ENCODE results near the gene TMEM62.
"Not testable (repeated sequence)": the region's sequence is repeated elsewhere in the genome, so short reads cannot be mapped to it uniquely, and the experiment has no call there.

Gene TMEM62

DNA sequence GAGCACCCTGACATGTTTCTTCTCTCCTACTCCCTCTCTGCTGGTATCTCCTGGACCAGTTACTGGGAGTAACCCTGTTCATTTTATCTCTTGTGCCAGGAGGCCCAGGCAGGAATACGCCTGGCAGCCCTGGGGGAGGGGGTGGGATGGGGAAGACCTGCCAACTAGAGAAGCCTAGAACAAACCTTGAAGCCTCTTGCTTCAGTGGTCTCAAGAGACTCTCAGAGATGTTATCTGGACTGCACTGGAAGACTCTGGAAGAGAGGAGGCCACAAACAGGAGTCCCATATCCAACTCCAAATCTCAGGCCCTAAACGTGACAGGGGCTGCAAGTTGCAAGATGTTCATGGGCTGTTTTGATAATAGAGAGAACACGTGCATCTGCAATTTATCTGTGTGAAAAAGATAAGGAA, 87.6 kb downstream of the TMEM62 start, which contains the start of gene EPB42:
Gene EPB42, minus strand, starts transcription at position 28 of the 413 bp plus-strand sequence. CDS start 193 bp downstream, outside the sequence.
- H3K27me3 ChIP-seq (ENCODE audit: insufficient read depth, low read length), result no peaks in the 10 kb centered on the region
- H3K9me3 ChIP-seq (ENCODE audit: insufficient read depth, low read depth, low read length), result no peaks in the 10 kb centered on the region
- WGBS, result 94% methylated on average over 3 of the region's 3 CpGs
- H3K9ac ChIP-seq (ENCODE audit: low read depth, low read length), result no peak within 1 kb of the TSS
- no peak within 1 kb of the TSS for H3K27ac ChIP-seq (ENCODE audit: low read depth, low read length)
- peaks cover 6% of the 10 kb centered on the region; the same call in 1 of the 2 replicates for H3K4me1 ChIP-seq (ENCODE audit: insufficient read depth, low read length)
- H3K36me3 ChIP-seq (ENCODE audit: insufficient read depth, low read length), result no peaks in the 10 kb centered on the region
- H3K4me3 ChIP-seq (ENCODE audit: low read length), result no peak within 1 kb of the TSS

DNA sequence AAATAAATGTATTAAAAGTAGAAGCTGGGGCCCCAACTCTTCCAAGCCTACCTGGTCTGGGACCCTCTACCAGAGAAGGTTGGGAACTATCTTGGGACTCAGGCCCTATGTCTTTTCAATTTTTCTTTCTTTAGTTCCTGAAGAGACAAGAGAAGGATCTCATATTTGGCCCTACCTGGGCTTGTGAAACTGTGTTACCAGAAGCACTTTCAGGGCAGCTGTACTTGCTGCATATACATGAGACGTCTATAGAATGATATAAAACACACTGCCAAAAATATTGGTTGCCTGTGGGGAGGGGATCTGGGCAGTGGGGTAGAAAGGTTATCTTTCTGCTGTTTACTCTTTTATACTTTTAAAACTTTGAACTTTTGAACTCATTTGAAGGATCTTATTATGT, 88.0 kb downstream of the TMEM62 start:
- 80% methylated on average over 1 of the region's 1 CpG for WGBS
- H3K9me3 ChIP-seq (ENCODE audit: insufficient read depth, low read depth, low read length), result no peaks in the 10 kb centered on the region
- peaks cover 6% of the 10 kb centered on the region; the same call in 1 of the 2 replicates for H3K4me1 ChIP-seq (ENCODE audit: insufficient read depth, low read length)
- H3K9ac ChIP-seq (ENCODE audit: low read depth, low read length), result no peak overlapping the region
- H3K27ac ChIP-seq (ENCODE audit: low read depth, low read length), result no peak overlapping the region
- no peak overlapping the region for H3K4me3 ChIP-seq (ENCODE audit: low read length)
- H3K36me3 ChIP-seq (ENCODE audit: insufficient read depth, low read length), result no peaks in the 10 kb centered on the region
- no peaks in the 10 kb centered on the region for H3K27me3 ChIP-seq (ENCODE audit: insufficient read depth, low read length)

DNA sequence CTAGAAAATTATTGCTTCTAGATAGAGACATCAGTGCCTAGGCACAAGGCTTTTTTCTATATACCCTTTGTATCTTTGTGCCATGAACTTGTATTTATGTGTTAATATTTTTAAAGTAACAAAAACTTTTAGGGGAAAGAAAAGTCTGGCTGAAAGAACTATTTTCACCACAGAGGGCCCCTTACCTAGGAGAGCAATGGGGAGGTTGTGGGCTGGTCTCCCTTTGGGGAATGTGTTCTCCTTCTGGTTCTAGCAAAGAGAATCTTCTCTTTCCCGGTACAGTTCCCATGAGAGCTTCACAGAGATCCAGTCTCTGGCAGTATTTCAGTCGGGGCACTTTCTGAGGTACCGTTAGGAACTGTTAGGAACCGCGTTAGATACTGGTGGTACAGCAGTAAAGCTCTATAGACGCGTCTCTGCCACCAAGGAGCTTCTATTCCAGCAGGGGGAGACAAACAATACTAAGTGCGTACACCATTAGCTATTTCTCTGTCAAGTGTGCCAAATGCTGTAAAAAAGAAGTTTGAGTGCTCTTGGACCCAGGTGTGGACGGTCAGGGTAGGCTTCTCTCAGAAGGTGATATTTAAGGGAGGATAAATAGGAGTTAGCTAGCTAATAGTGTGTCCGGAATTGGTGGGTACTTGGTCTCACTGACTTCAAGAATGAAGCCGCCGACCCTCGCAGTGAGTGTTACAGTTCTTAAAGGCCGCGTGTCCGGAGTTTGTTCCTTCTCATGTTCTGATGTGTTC, 92.0 kb downstream of the TMEM62 start:
- Histone ChIP-seq H3K4me1 (ENCODE audit: insufficient read depth, low read length) (no peaks in the 10 kb centered on the region), H3K9me3 (ENCODE audit: insufficient read depth, low read depth, low read length) (no peaks in the 10 kb centered on the region), H3K27me3 (ENCODE audit: insufficient read depth, low read length) (no peaks in the 10 kb centered on the region), H3K4me3 (ENCODE audit: low read length) (no peak overlapping the region), H3K36me3 (ENCODE audit: insufficient read depth, low read length) (no peaks in the 10 kb centered on the region), H3K9ac (ENCODE audit: low read depth, low read length) (no peak overlapping the region), H3K27ac (ENCODE audit: low read depth, low read length) (no peak overlapping the region)
- WGBS, result 51% methylated on average over 16 of the region's 16 CpGs

DNA sequence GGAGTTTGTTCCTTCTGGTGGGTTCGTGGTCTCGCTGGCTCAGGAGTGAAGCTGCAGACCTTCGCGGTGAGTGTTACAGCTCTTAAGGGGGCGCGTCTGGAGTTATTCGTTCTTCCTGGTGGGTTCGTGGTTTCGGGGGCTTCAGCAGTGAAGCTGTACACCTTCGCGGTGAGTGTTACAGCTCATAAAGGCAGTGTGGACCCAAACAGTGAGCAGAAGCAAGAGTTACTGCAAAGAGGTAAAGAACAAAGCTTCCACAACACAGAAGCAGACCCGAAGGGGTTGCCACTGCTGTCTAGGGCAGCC, 92.5 kb downstream of the TMEM62 start:
- not testable (repeated sequence) for H3K9ac ChIP-seq (ENCODE audit: low read depth, low read length); H3K9me3 ChIP-seq (ENCODE audit: insufficient read depth, low read depth, low read length); H3K36me3 ChIP-seq (ENCODE audit: insufficient read depth, low read length); H3K4me3 ChIP-seq (ENCODE audit: low read length); H3K27me3 ChIP-seq (ENCODE audit: insufficient read depth, low read length); H3K27ac ChIP-seq (ENCODE audit: low read depth, low read length); H3K4me1 ChIP-seq (ENCODE audit: insufficient read depth, low read length)
- WGBS, result 94% methylated on average over 12 of the region's 12 CpGs

DNA sequence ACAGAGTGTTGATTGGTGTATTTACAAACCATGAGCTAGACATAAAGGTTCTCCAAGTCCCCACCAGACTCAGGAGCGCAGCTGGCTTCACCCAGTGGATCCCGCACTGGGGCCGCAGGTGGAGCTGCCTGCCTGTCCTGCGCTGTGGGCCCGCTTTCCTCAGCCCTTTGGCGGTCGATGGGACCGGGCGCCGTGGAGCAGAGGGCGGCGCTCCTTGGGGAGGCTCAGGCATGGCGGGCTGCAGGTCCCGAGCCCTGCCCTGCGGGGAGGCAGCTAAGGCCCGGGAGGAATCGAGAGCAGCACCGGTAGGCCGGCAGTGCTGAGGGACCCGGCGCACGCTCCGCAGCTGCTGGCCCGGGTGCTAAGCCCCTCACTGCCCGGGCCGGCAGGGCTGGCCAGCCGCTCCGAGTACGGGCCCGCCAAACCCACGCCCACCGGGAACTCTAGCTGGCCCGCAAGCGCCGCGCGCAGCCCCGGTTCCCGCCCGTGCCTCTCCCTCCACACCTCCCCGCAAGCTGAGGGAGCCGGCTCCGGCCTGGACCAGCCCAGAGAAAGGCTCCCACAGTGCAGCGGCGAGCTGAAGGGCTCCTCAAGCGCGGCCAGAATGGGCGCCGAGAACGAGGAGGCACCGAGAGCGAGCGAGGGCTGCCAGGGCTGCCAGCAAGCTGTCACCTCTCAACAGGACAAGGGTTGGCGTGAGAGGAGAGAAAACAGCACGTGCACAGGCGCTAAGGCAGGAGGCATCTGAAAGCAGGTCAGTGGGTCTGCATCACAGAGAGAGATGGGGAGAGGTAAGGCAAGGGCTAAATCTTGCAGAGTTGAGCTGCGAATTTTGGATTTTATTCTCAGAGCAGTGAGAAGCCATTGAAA, 93.3 kb downstream of the TMEM62 start:
- WGBS, result 96% methylated on average over 57 of the region's 57 CpGs
- Histone ChIP-seq H3K4me3 (ENCODE audit: low read length) (no peak overlapping the region), H3K27me3 (ENCODE audit: insufficient read depth, low read length) (no peaks in the 10 kb centered on the region), H3K9ac (ENCODE audit: low read depth, low read length) (no peak overlapping the region), H3K9me3 (ENCODE audit: insufficient read depth, low read depth, low read length) (no peaks in the 10 kb centered on the region), H3K4me1 (ENCODE audit: insufficient read depth, low read length) (no peaks in the 10 kb centered on the region), H3K36me3 (ENCODE audit: insufficient read depth, low read length) (no peaks in the 10 kb centered on the region), H3K27ac (ENCODE audit: low read depth, low read length) (no peak overlapping the region)

DNA sequence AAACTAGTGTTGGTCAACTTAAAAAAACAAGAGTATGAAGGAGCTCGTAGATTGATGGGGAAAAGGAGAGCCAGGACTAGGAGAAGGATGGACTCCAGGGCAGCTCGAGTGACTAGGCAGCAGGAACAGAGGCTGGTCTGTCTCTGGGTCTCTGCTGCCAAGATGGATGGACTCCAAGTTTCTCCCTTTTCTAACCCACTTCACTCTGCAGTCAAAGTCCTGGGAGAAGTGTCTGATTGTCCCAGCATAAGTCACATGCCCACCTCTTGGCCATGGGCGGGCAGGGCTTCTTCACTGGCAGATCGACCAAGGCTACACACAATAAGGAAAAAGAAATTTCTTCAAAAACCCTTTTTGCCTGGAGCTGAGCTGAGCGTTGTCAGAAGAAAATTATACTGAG, 96.6 kb downstream of the TMEM62 start:
- H3K27ac ChIP-seq (ENCODE audit: low read depth, low read length), result no peak overlapping the region
- H3K27me3 ChIP-seq (ENCODE audit: insufficient read depth, low read length), result no peaks in the 10 kb centered on the region; the same call in 1 of the 2 replicates
- 94% methylated on average over 5 of the region's 5 CpGs for WGBS
- H3K9me3 ChIP-seq (ENCODE audit: insufficient read depth, low read depth, low read length), result no peaks in the 10 kb centered on the region
- no peak overlapping the region for H3K9ac ChIP-seq (ENCODE audit: low read depth, low read length)
- H3K4me3 ChIP-seq (ENCODE audit: low read length), result no peak overlapping the region
- no peaks in the 10 kb centered on the region for H3K36me3 ChIP-seq (ENCODE audit: insufficient read depth, low read length)
- no peaks in the 10 kb centered on the region for H3K4me1 ChIP-seq (ENCODE audit: insufficient read depth, low read length)

DNA sequence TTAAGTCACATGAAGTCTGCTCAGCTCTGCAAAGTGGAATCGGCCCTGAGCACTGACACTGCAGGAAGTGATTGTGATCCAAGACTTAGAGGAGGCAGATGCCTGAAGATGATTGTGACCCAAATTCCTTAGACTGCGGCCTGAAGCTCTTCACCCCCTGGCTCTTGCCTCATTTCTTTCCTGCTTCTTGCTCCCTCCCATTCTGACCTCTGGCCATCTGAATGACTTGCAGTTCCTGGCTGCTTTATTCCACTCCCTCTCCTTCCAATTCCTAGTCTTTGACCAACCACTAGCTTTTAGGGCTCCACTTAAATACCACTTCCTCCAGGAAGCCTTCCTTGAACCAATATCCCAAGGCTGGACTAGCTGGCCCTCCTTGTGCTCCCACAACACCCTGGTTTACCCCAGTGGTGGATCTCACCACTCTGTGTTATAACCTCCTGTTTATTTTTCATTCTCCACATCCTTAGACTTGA, 97.3 kb downstream of the TMEM62 start:
- H3K27me3 ChIP-seq (ENCODE audit: insufficient read depth, low read length), result no peaks in the 10 kb centered on the region; the same call in 1 of the 2 replicates
- no peaks in the 10 kb centered on the region for H3K9me3 ChIP-seq (ENCODE audit: insufficient read depth, low read depth, low read length)
- no peak overlapping the region for H3K27ac ChIP-seq (ENCODE audit: low read depth, low read length)
- H3K36me3 ChIP-seq (ENCODE audit: insufficient read depth, low read length), result no peaks in the 10 kb centered on the region
- no peak overlapping the region for H3K9ac ChIP-seq (ENCODE audit: low read depth, low read length)
- H3K4me1 ChIP-seq (ENCODE audit: insufficient read depth, low read length), result no peaks in the 10 kb centered on the region
- H3K4me3 ChIP-seq (ENCODE audit: low read length), result no peak overlapping the region
- 81% methylated on average over 2 of the region's 2 CpGs for WGBS

DNA sequence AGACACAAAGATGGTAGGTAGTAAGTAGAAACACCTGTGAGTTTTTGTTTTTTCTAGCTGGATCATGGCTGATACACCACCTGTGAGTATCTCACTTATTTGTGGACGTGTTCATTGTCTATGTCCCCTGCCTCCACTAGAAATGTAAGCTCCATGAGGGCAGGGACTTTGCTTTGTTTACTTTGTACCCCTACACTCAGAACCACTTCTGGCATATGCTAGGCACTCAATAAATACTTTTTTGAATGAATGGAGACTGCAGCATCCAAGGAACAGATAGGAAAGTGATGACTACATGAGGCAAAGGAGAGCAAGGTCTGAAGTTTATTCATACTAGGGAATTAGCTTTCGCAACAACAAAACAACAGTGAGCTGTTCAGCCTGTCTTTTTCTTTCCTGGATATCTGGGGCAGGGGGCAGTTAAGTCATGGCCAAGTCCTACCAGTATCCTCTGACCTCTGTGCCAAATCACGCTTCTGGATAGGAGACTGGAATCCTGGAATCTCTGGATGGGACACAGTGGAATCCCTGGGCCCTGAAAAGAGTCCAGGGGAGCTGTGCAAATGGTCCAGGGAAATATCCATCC, 99.0 kb downstream of the TMEM62 start:
- Histone ChIP-seq H3K36me3 (ENCODE audit: insufficient read depth, low read length) (no peaks in the 10 kb centered on the region), H3K9ac (ENCODE audit: low read depth, low read length) (no peak overlapping the region), H3K9me3 (ENCODE audit: insufficient read depth, low read depth, low read length) (no peaks in the 10 kb centered on the region), H3K4me1 (ENCODE audit: insufficient read depth, low read length) (no peaks in the 10 kb centered on the region), H3K4me3 (ENCODE audit: low read length) (no peak overlapping the region), H3K27ac (ENCODE audit: low read depth, low read length) (no peak overlapping the region), H3K27me3 (ENCODE audit: insufficient read depth, low read length) (no peaks in the 10 kb centered on the region; the same call in 1 of the 2 replicates)
- 89% methylated on average over 3 of the region's 3 CpGs for WGBS

All from HUES64 (cell line).